GM23338 (cell line): ENCODE measurements around the gene HEATR1. TPM values are rescaled to one million over a fixed set of nuclear protein-coding genes. Genes with fewer than 3 reads are reported as not detected.

Experiments used
- ATAC-seq: fragments of 200-7000 bp; cut with Tn5 transposase; 3 replicates; pipeline ENCODE4 v1.9.1; 2020
- DNase-seq: peaks from one replicate; pipeline ENCODE4 v3.0.0-alpha.2; 2015; ENCODE audit warnings: low spot score
- H2AFZ ChIP-seq: fragments of 200-600 bp; sonication (generic); 2 replicates; pipeline ENCODE4 v1.8.0; 2016; ENCODE audit warnings: antibody characterized with exemption, mild to moderate bottlenecking, moderate library complexity
- H3F3A ChIP-seq: fragments of 200-600 bp; sonication (generic); replicated peaks from 2 replicates; pipeline ENCODE4 v1.8.0; 2017; ENCODE audit warnings: antibody characterized with exemption, mixed run types, low read depth
- H3K27ac ChIP-seq: fragments of 200-600 bp; sonication (generic); 2 replicates; pipeline ENCODE4 v1.6.1; 2016; ENCODE audit warnings: low read depth
- H3K27me3 ChIP-seq: fragments of 200-600 bp; sonication (generic); 2 replicates; pipeline ENCODE4 v1.8.0; 2016; ENCODE audit warnings: mild to moderate bottlenecking, mixed run types, moderate library complexity; ENCODE audit not compliant: insufficient read depth
- H3K36me3 ChIP-seq: fragments of 200-600 bp; sonication (generic); 2 replicates; pipeline ENCODE4 v1.8.0; 2016; ENCODE audit warnings: mild to moderate bottlenecking; ENCODE audit not compliant: insufficient read depth
- H3K4me1 ChIP-seq: fragments of 200-600 bp; sonication (generic); 2 replicates; pipeline ENCODE4 v1.8.0; 2016; ENCODE audit warnings: mild to moderate bottlenecking, moderate library complexity; ENCODE audit not compliant: insufficient read depth
- H3K4me2 ChIP-seq: fragments of 200-600 bp; sonication (generic); 2 replicates; pipeline ENCODE4 v1.7.1; 2017; ENCODE audit warnings: mixed run types
- H3K4me3 ChIP-seq: fragments of 200-600 bp; sonication (generic); 2 replicates; pipeline ENCODE4 v1.6.1; 2016; ENCODE audit warnings: mixed run types
- H3K79me2 ChIP-seq: fragments of 200-600 bp; sonication (generic); replicated peaks from 2 replicates; pipeline ENCODE4 v1.8.0; 2017; ENCODE audit warnings: mild to moderate bottlenecking; ENCODE audit not compliant: insufficient read depth
- H3K9me2 ChIP-seq: fragments of 200-600 bp; sonication (generic); 2 replicates; pipeline ENCODE4 v1.8.0; 2017; ENCODE audit not compliant: insufficient read depth
- H4K20me1 ChIP-seq: fragments of 200-600 bp; sonication (generic); replicated peaks from 2 replicates; pipeline ENCODE4 v1.8.0; 2017; ENCODE audit warnings: mild to moderate bottlenecking; ENCODE audit not compliant: insufficient read depth
- H3K27ac Mint-ChIP-seq: 2 replicates; pipeline ENCODE4 v1.8.0; 2020; ENCODE audit warnings: inconsistent platforms, mild to moderate bottlenecking, moderate library complexity, mixed read lengths
- H3K27me3 Mint-ChIP-seq: 3 replicates; pipeline ENCODE4 v1.8.0; 2022; ENCODE audit warnings: low read depth, mild to moderate bottlenecking, moderate library complexity, mixed read lengths, inconsistent platforms; ENCODE audit not compliant: insufficient read depth, poor library complexity
- H3K36me3 Mint-ChIP-seq: 3 replicates; pipeline ENCODE4 v1.8.0; 2021; ENCODE audit warnings: low read depth, mild to moderate bottlenecking, inconsistent platforms, moderate library complexity, mixed read lengths
- H3K4me1 Mint-ChIP-seq: 3 replicates; pipeline ENCODE4 v1.8.0; 2020; ENCODE audit warnings: mild to moderate bottlenecking, inconsistent platforms, mixed read lengths
- H3K4me3 Mint-ChIP-seq: 3 replicates; pipeline ENCODE4 v1.8.0; 2021; ENCODE audit warnings: moderate library complexity, mild to moderate bottlenecking, inconsistent platforms, mixed read lengths
- H3K9me3 Mint-ChIP-seq: 3 replicates; pipeline ENCODE4 v1.8.0; 2020; ENCODE audit warnings: moderate library complexity, mild to moderate bottlenecking, inconsistent platforms, mixed read lengths
- CTCF ChIP-seq, 2 experiments: fragments of 200-600 bp in 1 of 2; sonication (generic) in 1 of 2; conservative IDR thresholded peaks; 2 replicates each; pipeline versions ENCODE4 v1.5.1 to v1.6.1; 2016 to 2017; ENCODE audit warnings: antibody characterized with exemption in 2 of 2, low read depth in 2 of 2, mild to moderate bottlenecking in 2 of 2, moderate library complexity in 1 of 2
- ETS1 ChIP-seq: IDR thresholded peaks from 2 replicates; pipeline ENCODE4 v1.6.1; 2016; ENCODE audit warnings: antibody characterized with exemption
- EZH2 ChIP-seq: fragments of 200-600 bp; sonication (generic); IDR thresholded peaks from one replicate; pipeline ENCODE4 v1.8.0; 2017; ENCODE audit warnings: antibody characterized with exemption, mild to moderate bottlenecking, low read depth; ENCODE audit not compliant: unreplicated experiment
- NANOG ChIP-seq: IDR thresholded peaks from 2 replicates; pipeline ENCODE4 v1.6.1; 2016; ENCODE audit warnings: antibody characterized with exemption, borderline replicate concordance
- REST ChIP-seq: IDR thresholded peaks from one replicate; pipeline ENCODE4 v1.6.1; 2018; ENCODE audit warnings: antibody characterized with exemption; ENCODE audit not compliant: unreplicated experiment
- ZNF114 ChIP-seq: fragments of 250-450 bp; sonication (Bioruptor Pico); IDR thresholded peaks from 2 replicates; pipeline ENCODE4 v1.5.0; 2020; ENCODE audit warnings: mild to moderate bottlenecking, moderate library complexity
- ZNF331 ChIP-seq: fragments of 250-450 bp; sonication (Bioruptor Pico); IDR thresholded peaks from 2 replicates; pipeline ENCODE4 v1.5.0; 2020; ENCODE audit warnings: low read depth, mild to moderate bottlenecking, moderate library complexity
- ZNF462 ChIP-seq: fragments of 250-450 bp; sonication (Bioruptor Pico); IDR thresholded peaks from 2 replicates; pipeline ENCODE4 v1.5.0; 2020; ENCODE audit warnings: mild to moderate bottlenecking, moderate library complexity
- polyA plus RNA-seq: library from polyadenylated mRNA; unstranded; fragments of >200 nt; fragmentation: Nextera tagmentation; extraction: Ambion mirVana; gene quantifications from 2 replicates; pipeline ENCODE4 v1.2.1, GENCODE V29; 2016
- total RNA-seq: library from RNA; depleted of rRNA; stranded (reverse); fragments of >200 nt; shearing (Covaris generic); gene quantifications from 2 replicates; pipeline ENCODE4 v1.2.3, GENCODE V29; 2014

Gene HEATR1
- total and polyA plus RNA-seq, 2 experiments from 2014 or later = 17.2 to 81.1 TPM

GRCh38 chr1:236535190-236535589, 69.1 kb downstream of the HEATR1 start (continued):
- no peak for TF ChIP-seq ZNF462
- TF ChIP-seq REST = no peak
- TF ChIP-seq EZH2 = no peak
- TF ChIP-seq NANOG = no peak

- Histone ChIP-seq H3K79me2 (no peaks in the 10 kb centered on the region), H3K27me3 (no peaks in the 10 kb centered on the region), H4K20me1 (no peaks in the 10 kb centered on the region; the same call in none of the 2 replicates), H3K9me2 (no peaks in the 10 kb centered on the region), H3F3A (no peaks in the 10 kb centered on the region), H3K27ac (no peak overlapping the region), H2AFZ (no peak overlapping the region), H3K4me2 (no peak overlapping the region), H3K4me1 (no peaks in the 10 kb centered on the region), H3K36me3 (no peaks in the 10 kb centered on the region), H3K4me3 (no peak overlapping the region)
- Mint-ChIP-seq H3K27me3 (peaks cover 3% of the 10 kb centered on the region), H3K4me3 (no peak overlapping the region), H3K9me3 (no peaks in the 10 kb centered on the region), H3K36me3 (peaks cover 8% of the 10 kb centered on the region; the same call in 2 of the 3 replicates), H3K4me1 (peaks cover 9% of the 10 kb centered on the region; the same call in 2 of the 3 replicates), H3K27ac (no peak overlapping the region)
- DNase-seq = no peak
- ATAC-seq = no peak
- TF ChIP-seq ETS1 (no peak), ZNF331 (CRISPR knock-in tag) (no peak), CTCF (conservative IDR thresholded peaks at IDR 0.05; ENCODE audit: low read depth in 2 of 2) (no peak), REST (no peak), ZNF114 (CRISPR knock-in tag) (no peak)
Measured at GRCh38 chr1:236534151-236534651, 70.1 kb downstream of the HEATR1 start.
